Adrenal gland (tissue), 5 donors: ENCODE results near the gene KRTAP2-2.

Source experiments
- CTCF ChIP-seq, 6 experiments: fragments of 450-650 bp in 4 of 6; fragments of 200-600 bp in 2 of 6; sonication (generic) in 1 of 6; IDR thresholded peaks; 1 replicate in 5 of 6; 2 replicates in 1 of 6; pipeline versions ENCODE4 v1.5.1 to v1.8.0; 2016 to 2021; ENCODE audit warnings: antibody characterized with exemption in 6 of 6, mild to moderate bottlenecking in 2 of 6, moderate library complexity in 1 of 6
- POLR2A ChIP-seq, 2 donors: fragments of 450-650 bp; IDR thresholded peaks; one replicate each; pipeline ENCODE4 v1.6.1; 2017; ENCODE audit warnings: antibody characterized with exemption in 2 of 2, mild to moderate bottlenecking in 2 of 2, moderate library complexity in 1 of 2
- donor health status: DM: no; HTN: no; CAD: no.

DNA sequence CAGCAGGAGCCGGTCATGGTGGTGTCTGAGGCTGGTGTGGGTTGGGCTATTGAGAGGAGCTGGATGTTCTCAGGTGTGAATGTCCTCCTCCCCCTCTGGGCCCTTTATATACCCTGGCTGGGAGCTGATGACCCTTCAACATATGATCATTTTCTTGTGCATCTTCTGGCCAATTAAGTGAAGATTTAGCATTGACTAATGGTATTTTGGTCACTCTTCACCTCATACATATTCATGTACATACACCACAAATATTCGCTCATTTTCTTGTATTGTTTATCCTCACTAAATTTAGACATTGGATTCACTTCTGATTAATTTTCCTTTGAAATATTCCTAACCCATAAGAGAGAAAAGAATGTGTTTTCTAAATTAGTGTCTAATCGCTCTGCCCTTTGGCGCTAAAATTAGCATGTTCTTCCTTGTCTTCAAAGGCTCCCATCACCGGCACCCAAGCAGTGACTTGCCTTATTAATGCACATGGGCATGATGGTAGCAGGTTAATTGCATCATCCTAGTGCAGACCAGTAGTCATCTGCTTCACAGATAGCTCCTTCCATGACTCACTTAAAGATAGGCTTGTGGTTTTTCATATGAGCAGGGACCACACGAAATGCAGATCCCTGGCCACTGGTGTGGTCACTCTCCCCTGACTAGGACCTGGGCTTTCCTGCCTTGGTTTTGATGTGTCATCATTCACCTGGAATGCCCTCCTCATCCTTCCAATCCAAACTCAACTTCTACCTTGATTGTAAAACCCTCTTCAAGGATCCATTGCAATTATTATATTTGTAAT lies 11.0 kb upstream of the KRTAP2-2 start, which contains the start of gene KRTAP2-4:
- TF ChIP-seq CTCF (IDR thresholded peaks at IDR 0.05): no peak
- TF ChIP-seq POLR2A (IDR thresholded peaks at IDR 0.05): no peak
